Endothelial cell of umbilical vein (primary cell): ENCODE measurements around the gene MTRR.

Source experiments
- EZH2 ChIP-seq: IDR thresholded peaks from 2 replicates; pipeline ENCODE4 v1.6.1; 2012; ENCODE audit warnings: borderline replicate concordance, low read depth, mild to moderate bottlenecking, moderate library complexity, low read length, inconsistent platforms; ENCODE audit not compliant: severe bottlenecking
- MAX ChIP-seq: IDR thresholded peaks from 2 replicates; pipeline ENCODE4 v1.6.1; 2011; ENCODE audit not compliant: insufficient read depth, insufficient read length
- POLR2A ChIP-seq: IDR thresholded peaks from 2 replicates; pipeline ENCODE4 v1.6.1; 2012; ENCODE audit warnings: low read depth, mild to moderate bottlenecking, control low read depth, low read length
- POLR2AphosphoS5 ChIP-seq: IDR thresholded peaks from 2 replicates; pipeline ENCODE4 v1.6.1; 2012; ENCODE audit warnings: low read depth, mild to moderate bottlenecking, control low read depth, low read length, moderate library complexity; ENCODE audit not compliant: insufficient read depth
- TF ChIP-seq, protein P1 (sequence below), 2 donors: IDR thresholded peaks; 1 replicate in 1 of 2; 2 replicates in 1 of 2; pipeline ENCODE4 v1.5.1; 2011; ENCODE audit warnings: low read length in 2 of 2, mild to moderate bottlenecking in 2 of 2, moderate library complexity in 2 of 2, control low read depth in 1 of 2, inconsistent platforms in 1 of 2, low read depth in 1 of 2; ENCODE audit not compliant: insufficient read depth in 1 of 2; ENCODE audit errors: extremely low read depth in 1 of 2

DNA sequence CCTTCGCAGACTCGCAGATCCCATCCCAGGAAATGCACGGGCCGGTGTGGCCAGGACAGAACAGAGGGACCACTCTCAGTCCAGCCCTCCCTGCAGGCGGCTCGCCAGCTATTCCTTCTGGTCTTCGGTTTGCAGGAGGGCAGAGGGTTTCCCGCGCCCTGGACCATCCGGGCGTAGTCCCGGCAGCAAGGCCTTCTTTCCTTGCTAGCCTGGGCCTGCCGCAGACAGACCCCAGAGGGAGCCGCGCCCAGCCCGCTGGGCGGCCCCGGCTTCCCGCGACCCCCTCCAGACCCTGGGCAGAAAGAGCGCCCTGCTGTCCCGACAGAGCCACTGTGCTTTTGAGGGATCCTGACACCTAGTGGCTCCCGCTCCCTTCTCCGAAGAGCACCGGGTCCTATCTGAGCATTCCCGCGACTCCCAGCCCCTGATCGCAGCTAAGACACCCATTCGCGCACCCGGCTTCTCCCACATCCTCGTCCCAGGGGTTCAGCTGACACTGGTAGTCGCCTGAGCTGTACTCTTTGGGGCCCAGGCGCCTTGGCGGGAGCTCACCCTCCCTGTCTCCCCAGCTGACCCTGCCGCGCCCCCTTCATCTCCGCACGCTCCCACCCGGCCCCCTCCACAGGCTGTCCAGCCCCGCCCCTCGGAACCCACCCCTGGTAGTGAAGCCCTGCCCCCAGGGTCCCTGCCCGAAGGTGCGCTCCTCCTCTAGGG is 19.1 kb upstream of the MTRR start:
- TF ChIP-seq, protein P1, sequence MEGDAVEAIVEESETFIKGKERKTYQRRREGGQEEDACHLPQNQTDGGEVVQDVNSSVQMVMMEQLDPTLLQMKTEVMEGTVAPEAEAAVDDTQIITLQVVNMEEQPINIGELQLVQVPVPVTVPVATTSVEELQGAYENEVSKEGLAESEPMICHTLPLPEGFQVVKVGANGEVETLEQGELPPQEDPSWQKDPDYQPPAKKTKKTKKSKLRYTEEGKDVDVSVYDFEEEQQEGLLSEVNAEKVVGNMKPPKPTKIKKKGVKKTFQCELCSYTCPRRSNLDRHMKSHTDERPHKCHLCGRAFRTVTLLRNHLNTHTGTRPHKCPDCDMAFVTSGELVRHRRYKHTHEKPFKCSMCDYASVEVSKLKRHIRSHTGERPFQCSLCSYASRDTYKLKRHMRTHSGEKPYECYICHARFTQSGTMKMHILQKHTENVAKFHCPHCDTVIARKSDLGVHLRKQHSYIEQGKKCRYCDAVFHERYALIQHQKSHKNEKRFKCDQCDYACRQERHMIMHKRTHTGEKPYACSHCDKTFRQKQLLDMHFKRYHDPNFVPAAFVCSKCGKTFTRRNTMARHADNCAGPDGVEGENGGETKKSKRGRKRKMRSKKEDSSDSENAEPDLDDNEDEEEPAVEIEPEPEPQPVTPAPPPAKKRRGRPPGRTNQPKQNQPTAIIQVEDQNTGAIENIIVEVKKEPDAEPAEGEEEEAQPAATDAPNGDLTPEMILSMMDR (IDR thresholded peaks at IDR 0.05; ENCODE audit: extremely low read depth in 1 of 2, insufficient read depth in 1 of 2, low read depth in 1 of 2, low read length in 2 of 2) = peak in 1 of 2 donors; percentile 12
- no peak for TF ChIP-seq POLR2A
- TF ChIP-seq MAX = no peak
- peak; percentile 79 for TF ChIP-seq EZH2
- no peak for TF ChIP-seq POLR2AphosphoS5
